H9 (cell line): ENCODE measurements around the gene HAUS6. TPM values are rescaled to one million over a fixed set of nuclear protein-coding genes. Genes with fewer than 3 reads are reported as not detected.

Experiments used
- DNase-seq: peaks from one replicate; pipeline ENCODE4 v3.0.0-alpha.2; 2017
- H2AFZ ChIP-seq: one replicate; pipeline ENCODE4 v1.6.1; 2013; ENCODE audit warnings: mild to moderate bottlenecking, low read length, control low read depth, moderate library complexity
- H2AK5ac ChIP-seq: 2 replicates; pipeline ENCODE4 v1.6.1; 2013; ENCODE audit warnings: low read length, control low read depth, mixed read lengths; ENCODE audit not compliant: insufficient read length
- H2BK120ac ChIP-seq: one replicate; pipeline ENCODE4 v1.6.1; 2013; ENCODE audit warnings: low read depth, mild to moderate bottlenecking, low read length, control low read depth, inconsistent platforms; ENCODE audit not compliant: poor library complexity, severe bottlenecking
- H2BK12ac ChIP-seq: 2 replicates; pipeline ENCODE4 v1.6.1; 2013; ENCODE audit warnings: low read length, control low read depth, mixed read lengths, low read depth; ENCODE audit not compliant: insufficient read length
- H2BK15ac ChIP-seq: 2 replicates; pipeline ENCODE4 v1.6.1; 2013; ENCODE audit warnings: low read depth, low read length, control low read depth
- H2BK20ac ChIP-seq: one replicate; pipeline ENCODE4 v1.6.1; 2013; ENCODE audit warnings: low read depth, mild to moderate bottlenecking, low read length, control low read depth, inconsistent platforms; ENCODE audit not compliant: poor library complexity, severe bottlenecking
- H2BK5ac ChIP-seq: 2 replicates; pipeline ENCODE4 v1.6.1; 2013; ENCODE audit warnings: low read length, control low read depth, mixed read lengths; ENCODE audit not compliant: insufficient read length
- H3K14ac ChIP-seq: 2 replicates; pipeline ENCODE4 v1.6.1; 2013; ENCODE audit warnings: low read length, control low read depth; ENCODE audit not compliant: insufficient read depth
- H3K18ac ChIP-seq: 2 replicates; pipeline ENCODE4 v1.6.1; 2013; ENCODE audit warnings: low read depth, mild to moderate bottlenecking, mixed read lengths, low read length, control low read depth; ENCODE audit not compliant: insufficient read length
- H3K23ac ChIP-seq: 2 replicates; pipeline ENCODE4 v1.6.1; 2013; ENCODE audit warnings: low read length, control low read depth, mixed read lengths, low read depth; ENCODE audit not compliant: insufficient read length
- H3K23me2 ChIP-seq: 2 replicates; pipeline ENCODE4 v1.6.1; 2013; ENCODE audit warnings: low read depth, mild to moderate bottlenecking, mixed read lengths, low read length, control low read depth; ENCODE audit not compliant: insufficient read length, poor library complexity, severe bottlenecking
- H3K27ac ChIP-seq: 2 replicates; pipeline ENCODE4 v1.5.1; 2013; ENCODE audit warnings: low read length, control low read depth, mixed read lengths, low read depth; ENCODE audit not compliant: insufficient read length
- H3K27me3 ChIP-seq: 2 replicates; pipeline ENCODE4 v1.6.1; 2013; ENCODE audit warnings: low read length, control low read depth, inconsistent platforms; ENCODE audit not compliant: insufficient read depth
- H3K4ac ChIP-seq: 2 replicates; pipeline ENCODE4 v1.6.1; 2013; ENCODE audit warnings: low read depth, mild to moderate bottlenecking, control low read depth, inconsistent platforms, low read length, moderate library complexity
- H3K4me1 ChIP-seq: 2 replicates; pipeline ENCODE4 v1.6.1; 2013; ENCODE audit warnings: low read length, control low read depth, inconsistent platforms; ENCODE audit not compliant: insufficient read depth
- H3K4me2 ChIP-seq: 2 replicates; pipeline ENCODE4 v1.6.1; 2013; ENCODE audit warnings: low read length, control low read depth, mixed read lengths; ENCODE audit not compliant: insufficient read length, insufficient read depth
- H3K56ac ChIP-seq: 2 replicates; pipeline ENCODE4 v1.6.1; 2013; ENCODE audit warnings: low read depth, mild to moderate bottlenecking, mixed read lengths, low read length, control low read depth; ENCODE audit not compliant: insufficient read length
- H3K79me1 ChIP-seq: 2 replicates; pipeline ENCODE4 v1.6.1; 2013; ENCODE audit warnings: low read depth, mild to moderate bottlenecking, moderate library complexity, low read length, control low read depth, inconsistent platforms; ENCODE audit not compliant: insufficient read depth, poor library complexity, severe bottlenecking
- H3K79me2 ChIP-seq: 2 replicates; pipeline ENCODE4 v1.6.1; 2013; ENCODE audit warnings: low read length, control low read depth, inconsistent platforms; ENCODE audit not compliant: insufficient read depth
- H3K9ac ChIP-seq: 2 replicates; pipeline ENCODE4 v1.6.1; 2013; ENCODE audit warnings: low read length, control low read depth, mixed read lengths; ENCODE audit not compliant: insufficient read length; ENCODE audit errors: extremely low read depth
- H3K9me3 ChIP-seq: one replicate; pipeline ENCODE4 v1.6.1; 2013; ENCODE audit warnings: low read depth, low read length, inconsistent platforms; ENCODE audit not compliant: control insufficient read depth
- H3T11ph ChIP-seq: one replicate; pipeline ENCODE4 v1.6.1; 2013; ENCODE audit warnings: mild to moderate bottlenecking, low read length, control low read depth, inconsistent platforms
- H4K20me1 ChIP-seq: one replicate; pipeline ENCODE4 v1.6.1; 2013; ENCODE audit not compliant: control insufficient read depth, insufficient read length, insufficient read depth
- H4K5ac ChIP-seq: 2 replicates; pipeline ENCODE4 v1.6.1; 2013; ENCODE audit warnings: low read depth, mild to moderate bottlenecking, mixed read lengths, low read length, control low read depth; ENCODE audit not compliant: insufficient read length
- H4K8ac ChIP-seq: replicated peaks from 2 replicates; pipeline ENCODE4 v1.6.1; 2013; ENCODE audit warnings: low read length, control low read depth, mixed read lengths, low read depth; ENCODE audit not compliant: insufficient read length
- H4K91ac ChIP-seq: 2 replicates; pipeline ENCODE4 v1.6.1; 2013; ENCODE audit warnings: low read depth, mild to moderate bottlenecking, moderate library complexity, mixed read lengths, low read length, control low read depth; ENCODE audit not compliant: insufficient read length
- H3K27ac Mint-ChIP-seq, 3 experiments: 2 replicates in 2 of 3; 3 replicates in 1 of 3; pipeline ENCODE4 v1.8.0; 2020 to 2021; ENCODE audit warnings: mixed read lengths in 3 of 3, mild to moderate bottlenecking in 1 of 3, moderate library complexity in 1 of 3
- H3K27me3 Mint-ChIP-seq: 2 replicates; pipeline ENCODE4 v1.8.0; 2021; ENCODE audit warnings: low read depth, mild to moderate bottlenecking, moderate library complexity, mixed read lengths
- H3K36me3 Mint-ChIP-seq, 3 experiments: 2 replicates in 2 of 3; 3 replicates in 1 of 3; pipeline ENCODE4 v1.8.0; 2020 to 2021; ENCODE audit warnings: low read depth in 3 of 3, mixed read lengths in 3 of 3; ENCODE audit not compliant: insufficient read depth in 1 of 3
- H3K4me1 Mint-ChIP-seq, 2 experiments: 2 replicates each; pipeline ENCODE4 v1.8.0; 2020; ENCODE audit warnings: mixed read lengths in 2 of 2
- H3K4me3 Mint-ChIP-seq, 2 experiments: 2 replicates in 1 of 2; 3 replicates in 1 of 2; pipeline ENCODE4 v1.8.0; 2020 to 2021; ENCODE audit warnings: mild to moderate bottlenecking in 2 of 2, mixed read lengths in 2 of 2, moderate library complexity in 1 of 2
- H3K9me3 Mint-ChIP-seq, 2 experiments: 2 replicates in 1 of 2; 3 replicates in 1 of 2; pipeline ENCODE4 v1.8.0; 2020; ENCODE audit warnings: mild to moderate bottlenecking in 2 of 2, mixed read lengths in 2 of 2, moderate library complexity in 1 of 2
- WGBS: extraction: QIAGEN DNeasy Blood & Tissue Kit; methylation state at CpG from one replicate; pipeline ENCODE4 v1.1.7; 2013; ENCODE audit warnings: missing lambda C conversion rate, low lambda C conversion rate, mixed read lengths; ENCODE audit not compliant: insufficient read length; ENCODE audit errors: extremely low coverage; 5-methylcytosine and 5-hydroxymethylcytosine counted together
- total RNA-seq: library from RNA; stranded (reverse); gene quantifications from 2 replicates; pipeline ENCODE4 v1.2.1, GENCODE V29; 2021
- TF ChIP-seq, protein P1 (sequence below): fragments of 200-600 bp; sonication (generic); conservative IDR thresholded peaks from 3 replicates; pipeline ENCODE4 v1.8.0; 2021; ENCODE audit warnings: antibody characterized with exemption, mild to moderate bottlenecking

The HAUS6 gene
- total RNA-seq, 1 experiment from 2014 or later = 42.3 TPM

DNA sequence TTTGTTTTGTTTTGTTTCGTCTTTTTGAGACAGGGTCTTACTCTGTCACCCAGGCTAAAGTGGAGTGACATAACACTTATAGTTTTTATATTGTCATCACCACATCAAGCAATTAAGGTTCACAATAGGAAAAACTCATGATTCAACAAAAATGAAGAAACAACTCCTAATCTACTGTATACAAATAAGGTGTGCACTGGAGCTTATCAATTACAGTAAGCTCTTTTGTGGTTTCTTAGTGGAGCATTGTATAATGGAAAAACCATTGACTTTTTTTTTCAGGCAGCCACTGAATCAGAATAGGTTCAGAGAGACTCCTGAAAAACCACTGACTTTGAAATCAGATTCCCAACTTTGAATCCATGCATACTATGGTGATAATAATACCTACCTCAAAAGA, 35.4 kb upstream of the HAUS6 start:
- Mint-ChIP-seq H3K27ac (no peak overlapping the region), H3K4me3 (no peak overlapping the region), H3K9me3 (no peaks in the 10 kb centered on the region; a peak in 1 of 5 replicates), H3K4me1 (peaks cover 11 to 16% of the 10 kb centered on the region in 2 experiments), H3K36me3 (no peaks in the 10 kb centered on the region), H3K27me3 (no peaks in the 10 kb centered on the region; the same call in 1 of the 2 replicates)
- Histone ChIP-seq H2BK20ac (no peak overlapping the region), H3K23me2 (no peaks in the 10 kb centered on the region), H3K18ac (no peak overlapping the region), H2BK15ac (no peak overlapping the region), H4K20me1 (no peaks in the 10 kb centered on the region), H2BK120ac (no peak overlapping the region), H3K4me2 (no peak overlapping the region), H2BK5ac (no peak overlapping the region), H4K8ac (no peak overlapping the region), H3K27me3 (no peaks in the 10 kb centered on the region), H3K9ac (no peak overlapping the region), H2AK5ac (no peak overlapping the region), H3K79me1 (no peaks in the 10 kb centered on the region), H4K91ac (no peak overlapping the region), H3K56ac (no peak overlapping the region), H4K5ac (no peak overlapping the region), H3K9me3 (no peaks in the 10 kb centered on the region), H2AFZ (no peak overlapping the region), H3K4ac (no peak overlapping the region), H3K14ac (no peak overlapping the region), H3K79me2 (no peaks in the 10 kb centered on the region), H2BK12ac (no peak overlapping the region), H3K23ac (no peak overlapping the region), H3K27ac (no peak overlapping the region), H3T11ph (no peak overlapping the region), H3K4me1 (no peaks in the 10 kb centered on the region)
- no peak for DNase-seq
- no CpG with 5 or more reads among the region's 1 CpG for WGBS
- TF ChIP-seq, protein P1, sequence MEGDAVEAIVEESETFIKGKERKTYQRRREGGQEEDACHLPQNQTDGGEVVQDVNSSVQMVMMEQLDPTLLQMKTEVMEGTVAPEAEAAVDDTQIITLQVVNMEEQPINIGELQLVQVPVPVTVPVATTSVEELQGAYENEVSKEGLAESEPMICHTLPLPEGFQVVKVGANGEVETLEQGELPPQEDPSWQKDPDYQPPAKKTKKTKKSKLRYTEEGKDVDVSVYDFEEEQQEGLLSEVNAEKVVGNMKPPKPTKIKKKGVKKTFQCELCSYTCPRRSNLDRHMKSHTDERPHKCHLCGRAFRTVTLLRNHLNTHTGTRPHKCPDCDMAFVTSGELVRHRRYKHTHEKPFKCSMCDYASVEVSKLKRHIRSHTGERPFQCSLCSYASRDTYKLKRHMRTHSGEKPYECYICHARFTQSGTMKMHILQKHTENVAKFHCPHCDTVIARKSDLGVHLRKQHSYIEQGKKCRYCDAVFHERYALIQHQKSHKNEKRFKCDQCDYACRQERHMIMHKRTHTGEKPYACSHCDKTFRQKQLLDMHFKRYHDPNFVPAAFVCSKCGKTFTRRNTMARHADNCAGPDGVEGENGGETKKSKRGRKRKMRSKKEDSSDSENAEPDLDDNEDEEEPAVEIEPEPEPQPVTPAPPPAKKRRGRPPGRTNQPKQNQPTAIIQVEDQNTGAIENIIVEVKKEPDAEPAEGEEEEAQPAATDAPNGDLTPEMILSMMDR = no peak
